NT2/D1 (cell line): ENCODE results near the gene SH3D21.

Experiments
- YY1 ChIP-seq: IDR thresholded peaks from 2 replicates; pipeline ENCODE4 v1.6.1; 2011; ENCODE audit not compliant: insufficient read length, insufficient read depth
- ZNF274 ChIP-seq: IDR thresholded peaks from 2 replicates; pipeline ENCODE4 v1.6.1; 2011; ENCODE audit warnings: mild to moderate bottlenecking, low read depth, low read length

- TF ChIP-seq YY1 (no peak), ZNF274 (no peak)
Observed at GRCh38 chr1:36337830-36338229, 31.7 kb downstream of the SH3D21 start.
